OCI-LY1 (cell line): ENCODE results near the gene GRAP2.

Source experiments
- EZH2 ChIP-seq: fragments of 200-600 bp; sonication (generic), shearing (Covaris generic); IDR thresholded peaks from 2 replicates; pipeline ENCODE4 v1.8.0; 2017; ENCODE audit warnings: borderline replicate concordance, mixed run types, mild to moderate bottlenecking, antibody characterized with exemption, low read length, moderate library complexity, mixed read lengths
- TF ChIP-seq, protein P1 (sequence below): fragments of 200-600 bp; sonication (generic), shearing (Covaris generic); IDR thresholded peaks from 2 replicates; pipeline ENCODE4 v1.5.1; 2017; ENCODE audit warnings: mild to moderate bottlenecking, antibody characterized with exemption, low read length, moderate library complexity, mixed read lengths

DNA sequence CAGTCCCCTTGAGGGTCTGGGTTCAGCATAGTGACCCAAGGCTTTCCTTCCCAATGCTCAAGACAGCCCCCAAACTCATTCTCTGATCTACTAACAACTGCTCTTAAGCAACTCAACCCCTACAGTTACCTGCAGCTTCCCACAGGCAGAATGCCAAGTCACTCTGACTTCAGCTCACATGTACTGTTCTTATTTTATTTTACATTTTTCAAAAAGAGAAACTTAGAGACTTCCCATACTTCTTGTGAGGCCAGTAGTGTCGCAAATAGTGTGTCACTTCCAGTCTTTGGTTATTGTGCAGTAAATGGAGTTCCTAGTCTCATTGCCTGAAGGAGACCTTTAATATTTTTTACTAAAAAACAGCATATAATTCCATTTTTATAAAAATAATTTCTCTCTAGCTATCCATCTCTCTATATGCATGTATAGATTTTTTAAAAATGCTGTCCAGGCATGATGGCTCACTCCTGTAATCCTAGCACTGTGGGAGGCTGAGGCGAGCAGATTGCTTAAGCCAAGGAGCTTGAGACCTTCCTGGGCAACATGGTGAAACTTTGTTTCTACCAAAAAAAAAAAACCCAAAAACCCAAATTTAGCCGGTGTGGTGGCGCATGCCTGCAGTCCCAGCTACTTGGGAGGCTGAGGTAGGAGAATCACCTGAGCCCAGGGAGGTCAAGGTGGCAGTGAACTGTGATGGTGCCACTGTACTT, 49.1 kb upstream of the GRAP2 start:
- TF ChIP-seq, protein P1, sequence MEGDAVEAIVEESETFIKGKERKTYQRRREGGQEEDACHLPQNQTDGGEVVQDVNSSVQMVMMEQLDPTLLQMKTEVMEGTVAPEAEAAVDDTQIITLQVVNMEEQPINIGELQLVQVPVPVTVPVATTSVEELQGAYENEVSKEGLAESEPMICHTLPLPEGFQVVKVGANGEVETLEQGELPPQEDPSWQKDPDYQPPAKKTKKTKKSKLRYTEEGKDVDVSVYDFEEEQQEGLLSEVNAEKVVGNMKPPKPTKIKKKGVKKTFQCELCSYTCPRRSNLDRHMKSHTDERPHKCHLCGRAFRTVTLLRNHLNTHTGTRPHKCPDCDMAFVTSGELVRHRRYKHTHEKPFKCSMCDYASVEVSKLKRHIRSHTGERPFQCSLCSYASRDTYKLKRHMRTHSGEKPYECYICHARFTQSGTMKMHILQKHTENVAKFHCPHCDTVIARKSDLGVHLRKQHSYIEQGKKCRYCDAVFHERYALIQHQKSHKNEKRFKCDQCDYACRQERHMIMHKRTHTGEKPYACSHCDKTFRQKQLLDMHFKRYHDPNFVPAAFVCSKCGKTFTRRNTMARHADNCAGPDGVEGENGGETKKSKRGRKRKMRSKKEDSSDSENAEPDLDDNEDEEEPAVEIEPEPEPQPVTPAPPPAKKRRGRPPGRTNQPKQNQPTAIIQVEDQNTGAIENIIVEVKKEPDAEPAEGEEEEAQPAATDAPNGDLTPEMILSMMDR: no peak
- no peak for TF ChIP-seq EZH2
